Stimulated activated CD4-positive, alpha-beta T cell treated with anti-CD3 and anti-CD28 coated beads, Interleukin-1b, Interleukin-23, amount 100 ng/mL, for 48 hours (primary cell): ENCODE data around the gene GMDS.

Experiments used
- DNase-seq: peaks from one replicate; pipeline ENCODE4 v3.0.0-alpha.2; 2020

Gene GMDS

DNA sequence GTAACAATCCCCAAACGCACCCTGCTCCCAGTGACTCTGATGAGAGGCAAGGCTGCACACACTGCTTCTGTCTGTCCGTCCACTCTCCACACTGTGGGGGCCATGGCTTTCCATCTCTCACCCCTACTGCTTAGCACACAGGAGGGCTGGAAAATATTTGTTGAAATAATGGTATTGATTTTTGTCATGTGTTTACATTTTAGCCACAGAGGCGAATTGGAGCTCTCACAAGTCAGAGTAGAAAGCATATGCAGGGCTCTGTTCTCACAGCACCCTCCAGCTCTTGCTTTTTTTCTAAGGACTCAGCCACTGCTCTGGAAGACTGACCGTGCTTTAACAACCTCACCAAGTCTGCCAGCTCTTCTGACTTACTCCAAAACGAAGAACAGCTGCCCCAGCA lies 273.8 kb downstream of the GMDS start:
- DNase-seq = no peak

GRCh38 chr6:1970151-1970561 lies 275.2 kb downstream of the GMDS start:
- DNase-seq = no peak

GRCh38 chr6:1966713-1967112 lies 278.7 kb downstream of the GMDS start:
- no peak for DNase-seq

DNA sequence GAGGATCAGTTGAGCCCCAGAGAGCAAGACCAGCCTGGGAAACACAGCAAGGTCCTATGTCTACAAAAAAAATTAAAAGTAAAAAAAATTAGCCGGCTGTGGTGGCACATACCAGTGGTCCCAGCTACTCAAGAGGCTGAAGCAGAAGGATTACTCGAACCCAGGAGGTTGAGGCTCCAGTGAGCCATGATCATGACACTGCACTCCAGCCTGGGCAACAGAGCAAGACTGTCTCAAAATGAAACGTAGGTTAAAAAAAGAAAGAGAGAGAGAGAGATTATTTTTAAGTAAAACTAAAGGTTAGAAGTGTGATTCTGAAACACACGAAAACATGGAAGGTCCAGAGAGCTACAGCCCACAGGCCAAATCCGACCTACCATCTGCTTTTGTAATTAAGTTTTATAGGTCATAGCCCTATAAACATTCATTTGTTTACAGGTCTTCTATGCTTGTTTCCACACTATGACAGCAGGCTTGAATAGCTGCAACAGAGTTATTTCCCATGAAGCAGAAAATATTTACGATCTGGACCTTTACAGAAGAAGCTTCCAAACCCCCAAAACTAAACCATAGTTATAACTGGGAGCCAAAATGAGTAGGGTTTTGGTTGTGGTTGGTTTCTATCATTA lies 279.7 kb downstream of the GMDS start:
- DNase-seq = no peak

GRCh38 chr6:1963596-1963995 lies 281.8 kb downstream of the GMDS start:
- no peak for DNase-seq

GRCh38 chr6:1962201-1962600 lies 283.2 kb downstream of the GMDS start:
- DNase-seq = no peak

GRCh38 chr6:1960486-1961142 lies 284.8 kb downstream of the GMDS start:
- DNase-seq = no peak

GRCh38 chr6:1958257-1958656 lies 287.1 kb downstream of the GMDS start:
- no peak for DNase-seq

GRCh38 chr6:1957746-1958145 lies 287.7 kb downstream of the GMDS start:
- no peak for DNase-seq

DNA sequence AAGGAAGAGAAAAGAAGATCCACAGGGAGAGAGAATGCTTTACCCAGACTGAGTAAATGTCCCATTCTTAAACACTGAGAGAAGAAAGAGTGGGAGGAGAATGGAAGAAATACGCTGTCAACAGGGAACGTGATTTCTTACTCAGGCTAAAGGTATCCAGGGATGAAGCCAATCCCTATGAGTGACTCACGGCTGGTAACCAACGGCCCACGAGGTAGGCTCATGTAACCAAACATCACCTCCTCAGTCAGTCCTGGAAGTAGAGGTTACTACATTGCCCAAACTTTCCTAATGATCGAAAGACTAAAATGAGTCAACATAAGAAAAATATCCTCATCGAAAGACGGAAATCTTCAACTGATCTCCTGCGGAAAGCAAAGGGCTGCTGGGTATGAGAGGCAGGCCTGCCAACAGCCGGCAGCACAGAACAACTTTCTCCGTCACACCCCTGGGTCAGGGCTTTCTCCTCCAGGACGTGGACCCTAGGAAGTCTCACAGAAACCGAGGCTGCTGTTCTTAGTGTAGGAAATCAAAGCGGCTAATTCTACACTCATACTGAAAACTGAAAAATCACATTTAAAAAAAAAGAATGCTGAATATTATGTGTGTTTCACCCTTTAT lies 292.6 kb downstream of the GMDS start:
- DNase-seq = no peak

DNA sequence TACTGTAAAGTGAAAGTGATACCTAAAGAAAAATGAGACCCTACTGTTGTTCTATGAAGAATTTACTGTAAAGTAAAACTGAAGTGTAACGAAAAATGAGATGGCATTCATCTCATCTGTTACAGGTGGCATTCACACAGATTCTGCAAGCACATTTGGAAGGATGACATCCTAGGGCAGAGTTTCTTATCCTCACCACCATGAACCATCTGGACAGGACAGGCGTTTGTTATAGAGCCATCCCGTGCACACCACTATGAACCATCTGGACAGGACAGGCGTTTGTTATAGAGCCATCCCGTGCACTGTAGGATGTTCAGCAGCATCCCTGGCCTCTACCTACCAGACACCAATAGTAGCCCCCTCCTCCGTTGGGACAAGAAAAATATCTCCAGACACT lies 294.8 kb downstream of the GMDS start:
- DNase-seq = no peak

GRCh38 chr6:1949538-1949937 lies 295.9 kb downstream of the GMDS start:
- no peak for DNase-seq

- DNase-seq = no peak
Measured at GRCh38 chr6:1947922-1948321, 297.5 kb downstream of the GMDS start.

DNA sequence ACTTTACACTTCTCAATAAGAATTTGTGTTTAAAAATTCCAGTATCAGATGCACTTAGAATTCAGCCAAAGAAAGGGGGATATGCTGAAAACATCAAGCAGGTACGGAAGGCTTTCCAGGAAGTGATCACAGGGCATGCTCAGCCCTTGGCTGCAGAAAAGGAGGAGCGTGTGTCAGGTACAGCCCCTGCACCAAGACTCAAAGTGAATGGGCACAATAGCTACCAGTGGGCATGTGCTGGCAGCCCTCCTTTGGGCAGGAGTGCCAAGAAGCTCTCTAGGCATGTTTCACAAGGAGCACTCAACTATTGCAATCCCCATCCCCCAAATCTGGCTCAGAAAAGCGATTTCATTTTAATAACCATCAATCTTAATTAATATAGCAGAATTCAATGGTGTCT lies 298.8 kb downstream of the GMDS start:
- DNase-seq = no peak

GRCh38 chr6:1945235-1945832 lies 300.1 kb downstream of the GMDS start:
- DNase-seq = no peak

- no peak for DNase-seq
Measured at GRCh38 chr6:1942834-1943233, 302.6 kb downstream of the GMDS start.

DNA sequence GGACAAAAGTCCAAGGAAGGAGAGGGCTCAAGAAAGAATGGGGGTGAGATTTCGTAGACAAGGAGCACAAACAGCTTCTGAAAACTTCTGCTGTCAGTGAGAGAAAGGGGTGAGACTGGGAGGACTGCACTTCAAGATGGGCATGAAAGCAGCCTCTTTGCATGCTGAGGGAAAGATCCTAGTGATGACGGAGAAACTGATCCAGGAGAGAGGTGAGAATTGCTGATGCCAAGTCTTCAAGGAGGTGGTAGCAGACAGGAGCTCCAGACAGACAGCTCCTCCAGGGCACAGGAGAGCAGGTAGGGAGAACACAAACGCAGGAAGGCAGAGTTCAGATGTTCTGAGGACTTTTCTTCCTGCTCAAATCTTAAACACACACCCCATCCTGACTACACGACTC lies 303.9 kb downstream of the GMDS start:
- no peak for DNase-seq

GRCh38 chr6:1940381-1940780 lies 305.0 kb downstream of the GMDS start:
- no peak for DNase-seq

DNA sequence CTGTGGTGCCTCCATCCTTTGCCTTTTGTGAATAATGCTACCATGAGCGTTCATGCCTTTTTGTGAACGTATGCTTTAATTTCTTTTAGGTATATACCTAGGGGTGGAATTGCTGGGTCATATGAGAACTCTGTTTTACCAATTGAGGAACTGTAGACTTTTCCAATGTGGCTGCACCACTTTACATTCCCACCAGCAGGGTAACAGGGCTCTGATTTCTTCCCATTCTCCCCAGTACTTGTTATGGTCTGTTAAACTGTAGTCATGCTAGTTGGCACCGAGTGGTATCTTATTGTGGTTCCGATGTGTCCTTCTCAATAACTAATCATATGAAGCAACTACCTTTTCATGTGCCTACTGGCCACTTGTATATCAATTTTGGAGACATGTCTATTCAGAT lies 312.1 kb downstream of the GMDS start:
- no peak for DNase-seq

- no peak for DNase-seq
Measured at GRCh38 chr6:1931817-1932216, 313.6 kb downstream of the GMDS start.

GRCh38 chr6:1930356-1930755 lies 315.0 kb downstream of the GMDS start:
- DNase-seq = no peak

- DNase-seq = no peak
Measured at GRCh38 chr6:1929931-1930330, 315.5 kb downstream of the GMDS start.

DNA sequence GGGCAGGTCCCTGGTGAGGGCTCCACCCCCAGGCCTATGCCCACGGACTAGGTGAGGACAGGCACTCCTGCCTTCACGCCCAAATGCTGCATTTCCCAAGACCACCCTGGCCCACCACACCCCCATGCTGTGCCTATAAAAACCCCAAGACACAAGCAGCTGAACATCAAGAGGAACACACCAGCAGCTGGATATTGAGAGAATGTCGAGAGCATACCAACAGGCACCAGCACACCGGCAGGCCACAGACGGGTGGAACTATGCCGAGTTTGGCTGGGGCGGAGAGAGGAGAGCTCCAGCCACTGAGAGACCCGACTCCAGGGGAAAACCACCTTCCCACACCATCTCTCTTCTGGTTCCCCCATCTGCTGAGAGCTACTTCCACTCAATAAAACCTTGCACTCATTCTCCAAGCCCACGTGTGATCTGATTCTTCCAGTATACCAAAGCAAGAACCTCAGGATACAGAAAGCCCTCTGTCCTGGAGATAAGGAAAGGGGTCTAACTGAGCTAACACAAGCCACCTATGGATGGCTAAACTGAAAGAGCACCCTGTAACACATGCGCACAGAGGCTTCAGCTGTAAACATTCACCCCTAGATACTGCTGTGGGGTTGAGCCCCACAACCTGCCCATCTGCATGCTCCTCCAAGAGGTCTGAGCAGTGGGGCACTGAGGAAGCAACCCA lies 319.5 kb downstream of the GMDS start:
- no peak for DNase-seq

- no peak for DNase-seq
Measured at GRCh38 chr6:1923449-1923848, 322.0 kb downstream of the GMDS start.
